HCT116 (cell line): Measurements from ENCODE around the gene ADAD2. TPM values are rescaled to one million over a fixed set of nuclear protein-coding genes. Genes with fewer than 3 reads are reported as not detected.

ENCODE experiments used
- ATAC-seq: fragments of 200-7000 bp; cut with Tn5 transposase; 2 replicates; pipeline ENCODE4 v1.9.1; 2020; ENCODE audit warnings: mild to moderate bottlenecking, moderate library complexity
- BruUV-seq: library from RNA; stranded (reverse); fragments of 400-500 nt; replicated peaks from 2 replicates; lab custom pipeline; 2021; lab: Mats Ljungman, UMichigan
- CTCF ChIA-PET: fragments of 300-600 bp; sonication (Branson Sonifier 250); formaldehyde crosslinking; loops from one replicate; lab custom pipeline; 2021; ENCODE audit warnings: antibody characterized with exemption; lab: Charles Lee
- POLR2A ChIA-PET: fragments of 300-600, 350-600 bp; sonication (Branson Sonifier 250); formaldehyde crosslinking; loops from one replicate; lab custom pipeline; 2021; ENCODE audit warnings: antibody characterized with exemption; lab: Charles Lee
- RAD21 ChIA-PET, 2 experiments: fragments of 300-600 bp; sonication (Branson Sonifier 250); formaldehyde crosslinking; loops; one replicate each; lab custom pipeline; 2023; ENCODE audit warnings: low total read pairs in 2 of 2; ENCODE audit not compliant: uncharacterized antibody in 2 of 2, unreplicated experiment in 2 of 2, low non-redundant PET in 1 of 2; lab: Charles Lee
- DNase-seq: peaks from one replicate; pipeline ENCODE4 v3.0.0-alpha.2; 2010; ENCODE audit warnings: low read depth, low spot score
- H2AFZ ChIP-seq: fragments of 200-600 bp; shearing (Covaris generic), sonication (generic); 2 replicates; pipeline ENCODE4 v1.6.1; 2017; ENCODE audit warnings: low read depth, mixed run types, mixed read lengths, antibody characterized with exemption, low read length; ENCODE audit not compliant: poor library complexity, severe bottlenecking
- H3K27ac ChIP-seq: 2 replicates; pipeline ENCODE4 v1.5.1; 2012; ENCODE audit warnings: low read depth, low read length
- H3K27me3 ChIP-seq: fragments of 200-600 bp; sonication (generic); 2 replicates; pipeline ENCODE4 v1.6.1; 2016; ENCODE audit warnings: mixed run types, low read length, mixed read lengths; ENCODE audit not compliant: insufficient read depth
- H3K36me3 ChIP-seq, 2 experiments: fragments of 200-500 bp in 1 of 2; fragments of 200-600 bp in 1 of 2; sonication (Bioruptor generic) in 1 of 2; sonication (generic) in 1 of 2; 2 replicates each; pipeline versions ENCODE4 v1.5.1 to v1.6.1; 2014 to 2016; ENCODE audit warnings: low read length in 2 of 2, inconsistent platforms in 1 of 2, mixed read lengths in 1 of 2, mixed run types in 1 of 2; ENCODE audit not compliant: insufficient read depth in 2 of 2, control insufficient read depth in 1 of 2
- H3K4me1 ChIP-seq, 2 experiments: fragments of 200-600 bp in 1 of 2; sonication (generic) in 1 of 2; 2 replicates each; pipeline versions ENCODE4 v1.5.1 to v1.6.1; 2012 to 2017; ENCODE audit warnings: low read length in 2 of 2, inconsistent platforms in 1 of 2, mild to moderate bottlenecking in 1 of 2, mixed read lengths in 1 of 2, mixed run types in 1 of 2, moderate library complexity in 1 of 2; ENCODE audit not compliant: insufficient read depth in 2 of 2, control insufficient read depth in 1 of 2
- H3K4me2 ChIP-seq: fragments of 200-600 bp; sonication (generic); 2 replicates; pipeline ENCODE4 v1.6.1; 2017; ENCODE audit warnings: mixed run types, low read length, mixed read lengths
- H3K4me3 ChIP-seq, 2 experiments: fragments of 200-600 bp in 1 of 2; sonication (generic) in 1 of 2; replicated peaks in 1 of 2; 2 replicates each; pipeline ENCODE4 v1.5.1; 2011 to 2016; ENCODE audit warnings: low read length in 2 of 2, control low read depth in 1 of 2, low read depth in 1 of 2, mild to moderate bottlenecking in 1 of 2, mixed read lengths in 1 of 2, mixed run types in 1 of 2
- H3K79me2 ChIP-seq: fragments of 200-600 bp; sonication (generic); 2 replicates; pipeline ENCODE4 v1.6.1; 2017; ENCODE audit warnings: mild to moderate bottlenecking, mixed run types, low read length, moderate library complexity, mixed read lengths; ENCODE audit not compliant: insufficient read depth
- H3K9ac ChIP-seq: fragments of 200-600 bp; sonication (generic); 2 replicates; pipeline ENCODE4 v1.6.1; 2016; ENCODE audit warnings: low read length, mixed read lengths
- H3K9me2 ChIP-seq: fragments of 200-600 bp; sonication (generic), shearing (Covaris generic); 2 replicates; pipeline ENCODE4 v1.6.1; 2017; ENCODE audit warnings: mixed run types, mild to moderate bottlenecking, moderate library complexity; ENCODE audit not compliant: insufficient read depth
- H3K9me3 ChIP-seq, 2 experiments: fragments of 200-500 bp in 1 of 2; fragments of 200-600 bp in 1 of 2; sonication (Bioruptor generic) in 1 of 2; sonication (generic) in 1 of 2; 2 replicates each; pipeline ENCODE4 v1.6.1; 2014 to 2017; ENCODE audit warnings: low read length in 2 of 2, mixed read lengths in 2 of 2, inconsistent platforms in 1 of 2, low read depth in 1 of 2, mild to moderate bottlenecking in 1 of 2, mixed run types in 1 of 2, moderate library complexity in 1 of 2; ENCODE audit not compliant: control insufficient read depth in 1 of 2, insufficient read depth in 1 of 2
- H4K20me1 ChIP-seq: fragments of 200-600 bp; sonication (generic), shearing (Covaris generic); 2 replicates; pipeline ENCODE4 v1.6.1; 2017; ENCODE audit warnings: mixed run types, mild to moderate bottlenecking, moderate library complexity; ENCODE audit not compliant: insufficient read depth
- CEBPB ChIP-seq: IDR thresholded peaks from 2 replicates; pipeline ENCODE4 v1.6.1; 2012; ENCODE audit warnings: low read depth
- EZH2 ChIP-seq: fragments of 200-600 bp; sonication (generic); IDR thresholded peaks from 2 replicates; pipeline ENCODE4 v1.6.1; 2017; ENCODE audit warnings: antibody characterized with exemption, mixed run types
- EZH2phosphoT487 ChIP-seq: fragments of 200-600 bp; IDR thresholded peaks from 2 replicates; pipeline ENCODE4 v1.6.1; 2018; ENCODE audit warnings: antibody characterized with exemption, borderline replicate concordance
- FOSL1 ChIP-seq: IDR thresholded peaks from 2 replicates; pipeline ENCODE4 v1.6.1; 2012; ENCODE audit warnings: low read depth
- JUND ChIP-seq: IDR thresholded peaks from 2 replicates; pipeline ENCODE4 v1.6.1; 2012
- POLR2A ChIP-seq: IDR thresholded peaks from 2 replicates; pipeline ENCODE4 v1.7.0; 2011; ENCODE audit warnings: borderline replicate concordance; ENCODE audit not compliant: insufficient read depth, insufficient read length; ENCODE audit errors: extremely low read depth
- POLR2AphosphoS5 ChIP-seq: IDR thresholded peaks from 2 replicates; pipeline ENCODE4 v1.6.1; 2011; ENCODE audit warnings: mild to moderate bottlenecking, low read depth, low read length, moderate library complexity
- RAD21 ChIP-seq: IDR thresholded peaks from 2 replicates; pipeline ENCODE4 v1.6.1; 2012; ENCODE audit warnings: low read depth, mild to moderate bottlenecking
- SP1 ChIP-seq: IDR thresholded peaks from 2 replicates; pipeline ENCODE4 v1.6.1; 2012; ENCODE audit warnings: low read depth
- SRF ChIP-seq: IDR thresholded peaks from 2 replicates; pipeline ENCODE4 v1.6.1; 2012; ENCODE audit warnings: low read depth
- TCF7L2 ChIP-seq: IDR thresholded peaks from 2 replicates; pipeline ENCODE4 v1.7.0; 2011; ENCODE audit warnings: borderline replicate concordance, inconsistent platforms; ENCODE audit not compliant: insufficient read depth, insufficient read length; ENCODE audit errors: extremely low read depth
- ZFX ChIP-seq: fragments of 450-650 bp; IDR thresholded peaks from 2 replicates; pipeline ENCODE4 v1.6.1; 2017
- intact Hi-C: fragments of 100-400 bp; cut with micrococcal nuclease; formaldehyde crosslinking; loops from 2 replicates; pipeline ENCODE4 v1.10.0; 2022
- total RNA-seq: library from RNA; stranded (reverse); gene quantifications from one replicate; pipeline ENCODE4 v1.2.1, GENCODE V29; 2021; ENCODE audit not compliant: unreplicated experiment
- TF ChIP-seq, protein P1 (sequence below): IDR thresholded peaks from 2 replicates; pipeline ENCODE4 v1.6.1; 2011; ENCODE audit warnings: mild to moderate bottlenecking, low read length, moderate library complexity; ENCODE audit not compliant: insufficient replicate concordance; ENCODE audit errors: extremely low read depth
- TF ChIP-seq, protein P2 (sequence below), 3 experiments: fragments of 200-600 bp in 1 of 3; sonication (generic) in 1 of 3; IDR thresholded peaks in 2 of 3; conservative IDR thresholded peaks in 1 of 3; 2 replicates each; pipeline ENCODE4 v1.5.1; 2012 to 2017; ENCODE audit warnings: low read depth in 2 of 3, low read length in 2 of 3, antibody characterized with exemption in 1 of 3, borderline replicate concordance in 1 of 3, control low read depth in 1 of 3, mild to moderate bottlenecking in 1 of 3, mixed read lengths in 1 of 3, mixed run types in 1 of 3, moderate library complexity in 1 of 3; ENCODE audit not compliant: insufficient read depth in 1 of 3

ADAD2 gene
- total RNA-seq, 1 experiment from 2014 or later: not detected

DNA sequence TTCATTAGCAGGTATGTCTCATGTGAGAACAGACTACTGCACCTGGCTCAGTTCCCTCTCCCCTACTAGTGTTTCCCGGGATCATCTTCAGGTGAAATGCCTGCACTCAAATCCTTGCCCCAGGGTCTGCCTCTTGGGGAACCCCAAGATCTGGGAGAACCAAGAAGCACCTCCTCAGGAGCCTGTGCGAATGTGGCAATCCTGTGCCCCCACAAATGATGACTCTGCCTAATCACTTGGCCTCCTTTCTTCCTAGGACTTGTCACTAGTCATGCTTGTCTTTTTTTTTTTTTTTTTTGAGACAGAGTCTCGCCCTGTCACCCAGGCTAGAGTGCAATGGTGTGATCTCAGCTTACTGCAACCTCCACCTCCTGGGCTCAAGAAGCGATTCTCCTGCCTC lies 21.7 kb downstream of the ADAD2 start:
- Histone ChIP-seq H3K9me2 (no peaks in the 10 kb centered on the region), H3K27ac (no peak overlapping the region), H3K79me2 (no peaks in the 10 kb centered on the region), H4K20me1 (no peaks in the 10 kb centered on the region), H3K27me3 (no peaks in the 10 kb centered on the region), H3K4me2 (no peak overlapping the region), H3K4me3 (no peak overlapping the region), H3K9ac (no peak overlapping the region), H3K4me1 (no peaks in the 10 kb centered on the region), H3K36me3 (no peaks in the 10 kb centered on the region), H2AFZ (no peak overlapping the region), H3K9me3 (no peaks in the 10 kb centered on the region)
- TF ChIP-seq, protein P1, sequence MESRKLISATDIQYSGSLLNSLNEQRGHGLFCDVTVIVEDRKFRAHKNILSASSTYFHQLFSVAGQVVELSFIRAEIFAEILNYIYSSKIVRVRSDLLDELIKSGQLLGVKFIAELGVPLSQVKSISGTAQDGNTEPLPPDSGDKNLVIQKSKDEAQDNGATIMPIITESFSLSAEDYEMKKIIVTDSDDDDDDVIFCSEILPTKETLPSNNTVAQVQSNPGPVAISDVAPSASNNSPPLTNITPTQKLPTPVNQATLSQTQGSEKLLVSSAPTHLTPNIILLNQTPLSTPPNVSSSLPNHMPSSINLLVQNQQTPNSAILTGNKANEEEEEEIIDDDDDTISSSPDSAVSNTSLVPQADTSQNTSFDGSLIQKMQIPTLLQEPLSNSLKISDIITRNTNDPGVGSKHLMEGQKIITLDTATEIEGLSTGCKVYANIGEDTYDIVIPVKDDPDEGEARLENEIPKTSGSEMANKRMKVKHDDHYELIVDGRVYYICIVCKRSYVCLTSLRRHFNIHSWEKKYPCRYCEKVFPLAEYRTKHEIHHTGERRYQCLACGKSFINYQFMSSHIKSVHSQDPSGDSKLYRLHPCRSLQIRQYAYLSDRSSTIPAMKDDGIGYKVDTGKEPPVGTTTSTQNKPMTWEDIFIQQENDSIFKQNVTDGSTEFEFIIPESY: no peak
- no peak for TF ChIP-seq POLR2A
- no peak for TF ChIP-seq EZH2
- ChIA-PET POLR2A (no interaction called here), RAD21 (no interaction called here), CTCF (no interaction called here)
- ATAC-seq (no peak), DNase-seq (no peak)
- intact Hi-C loops: no loop called here
- BruUV-seq: no TSS peak

DNA sequence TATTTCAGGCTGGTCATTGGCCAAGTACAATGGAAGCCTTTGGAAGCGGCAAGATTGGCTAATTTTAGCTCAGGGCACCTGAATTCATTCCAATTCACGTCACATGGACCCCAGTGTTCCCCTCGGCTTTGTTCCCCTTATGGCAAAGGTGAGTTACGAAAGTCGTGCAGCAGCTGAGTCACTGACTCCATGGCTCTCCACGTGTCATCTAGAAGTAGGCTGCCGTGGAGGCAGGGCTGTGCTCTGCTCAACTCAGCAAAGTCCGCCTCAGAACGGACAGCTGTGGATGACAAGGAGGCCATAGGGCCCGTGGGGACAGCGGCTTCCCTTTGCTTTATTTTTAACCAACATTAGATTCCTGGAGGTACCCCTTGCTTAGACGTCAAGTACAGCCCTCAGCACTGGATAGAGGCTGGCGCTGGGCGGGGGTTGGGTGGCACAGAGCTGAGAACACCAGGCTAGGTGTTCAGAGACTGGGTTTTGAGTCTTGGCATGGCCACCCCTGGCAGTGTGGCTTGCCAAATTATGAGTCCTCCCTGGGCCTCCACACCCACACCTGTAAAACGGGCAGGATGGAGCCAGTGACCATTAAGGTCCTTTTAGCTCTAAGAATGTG lies 23.6 kb downstream of the ADAD2 start:
- Histone ChIP-seq H3K4me2 (no peak overlapping the region), H3K4me1 (no peaks in the 10 kb centered on the region), H3K27me3 (no peaks in the 10 kb centered on the region), H3K9me3 (no peaks in the 10 kb centered on the region), H3K79me2 (no peaks in the 10 kb centered on the region), H2AFZ (no peak overlapping the region), H3K4me3 (no peak overlapping the region), H3K9ac (no peak overlapping the region), H3K36me3 (no peaks in the 10 kb centered on the region), H3K9me2 (no peaks in the 10 kb centered on the region), H3K27ac (no peak overlapping the region), H4K20me1 (no peaks in the 10 kb centered on the region)
- RAD21 ChIA-PET: no interaction called here
- POLR2A ChIA-PET: no interaction called here
- intact Hi-C loops: no loop called here
- TF ChIP-seq, protein P2, sequence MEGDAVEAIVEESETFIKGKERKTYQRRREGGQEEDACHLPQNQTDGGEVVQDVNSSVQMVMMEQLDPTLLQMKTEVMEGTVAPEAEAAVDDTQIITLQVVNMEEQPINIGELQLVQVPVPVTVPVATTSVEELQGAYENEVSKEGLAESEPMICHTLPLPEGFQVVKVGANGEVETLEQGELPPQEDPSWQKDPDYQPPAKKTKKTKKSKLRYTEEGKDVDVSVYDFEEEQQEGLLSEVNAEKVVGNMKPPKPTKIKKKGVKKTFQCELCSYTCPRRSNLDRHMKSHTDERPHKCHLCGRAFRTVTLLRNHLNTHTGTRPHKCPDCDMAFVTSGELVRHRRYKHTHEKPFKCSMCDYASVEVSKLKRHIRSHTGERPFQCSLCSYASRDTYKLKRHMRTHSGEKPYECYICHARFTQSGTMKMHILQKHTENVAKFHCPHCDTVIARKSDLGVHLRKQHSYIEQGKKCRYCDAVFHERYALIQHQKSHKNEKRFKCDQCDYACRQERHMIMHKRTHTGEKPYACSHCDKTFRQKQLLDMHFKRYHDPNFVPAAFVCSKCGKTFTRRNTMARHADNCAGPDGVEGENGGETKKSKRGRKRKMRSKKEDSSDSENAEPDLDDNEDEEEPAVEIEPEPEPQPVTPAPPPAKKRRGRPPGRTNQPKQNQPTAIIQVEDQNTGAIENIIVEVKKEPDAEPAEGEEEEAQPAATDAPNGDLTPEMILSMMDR (IDR thresholded peaks at IDR 0.05 in 2 of 3, conservative IDR thresholded peaks at IDR 0.05 in 1 of 3; ENCODE audit: borderline replicate concordance in 1 of 3, insufficient read depth in 1 of 3, low read depth in 2 of 3, low read length in 2 of 3): no peak
- no peak for TF ChIP-seq SP1
- no peak for TF ChIP-seq EZH2
- no peak for TF ChIP-seq RAD21
- no peak for TF ChIP-seq TCF7L2
- no peak for TF ChIP-seq POLR2AphosphoS5
- no peak for TF ChIP-seq EZH2phosphoT487
- TF ChIP-seq ZFX: no peak
- no peak for TF ChIP-seq FOSL1
- TF ChIP-seq JUND: no peak
- TF ChIP-seq SRF: no peak
- TF ChIP-seq CEBPB: no peak
- CTCF ChIA-PET: interaction anchor here (1.5 kb wide), 1 partner anchor 28 kb away, joined by 4 read pairs; the partner anchor contains the start of gene TAF1C
- BruUV-seq: no TSS peak
- no peak for DNase-seq
- no peak for ATAC-seq
